ENCODE data around the gene NCKAP5L. TPM values are rescaled to one million over a fixed set of nuclear protein-coding genes. Genes with fewer than 3 reads are reported as not detected.

NCKAP5L gene
- total RNA-seq, 1 donor from 2014 or later, result 9.1 TPM

GRCh38 chr12:49842519-49843352, 14.5 kb upstream of the NCKAP5L start, which contains the start of gene BCDIN3D:
Gene BCDIN3D, minus strand, starts transcription at chr12:49843106. Its CDS starts 19 bp downstream, at chr12:49843087.
- ChIA-PET POLR2A (interaction anchor here (0.5 to 2.1 kb wide), 20 partner anchors 13 to 711 kb away, joined by 3 to 24 read pairs (median 3); partner anchors contain the start of genes COX14, NCKAP5L, PRPF40B and SMARCD1), CTCF (interaction anchor here (1.7 to 1.8 kb wide), 2 partner anchors 80 to 101 kb away, joined by 5 to 6 read pairs; partner anchors contain the start of gene TMBIM6)
- TF ChIP-seq CTCF (IDR thresholded peaks at IDR 0.05), result no peak
- Mint-ChIP-seq H3K27me3 (no peaks in the 10 kb centered on the region), H3K9me3 (no peaks in the 10 kb centered on the region), H3K4me1 (peaks cover 34% of the 10 kb centered on the region), H3K27ac (peak within 1 kb of the TSS; percentile 90), H3K4me3 (peak within 1 kb of the TSS; percentile 93), H3K36me3 (ENCODE audit: low read depth) (peaks cover 13% of the 10 kb centered on the region)
- intact Hi-C loops (cut with micrococcal nuclease), result loop anchor here (1.0 to 5.0 kb wide), 6 partner anchors 14 to 324 kb away; partner anchors contain the start of genes CERS5, NCKAP5L, PRPF40B and RACGAP1
- ATAC-seq (ENCODE audit: low read depth) (peak; percentile 90), DNase-seq (peak; percentile 88)

- Mint-ChIP-seq H3K9me3 (no peaks in the 10 kb centered on the region), H3K4me1 (peaks cover 30% of the 10 kb centered on the region), H3K27me3 (no peaks in the 10 kb centered on the region), H3K4me3 (no peak overlapping the region), H3K36me3 (ENCODE audit: low read depth) (peaks cover 16% of the 10 kb centered on the region), H3K27ac (no peak overlapping the region)
- CTCF ChIA-PET, result interaction anchor here (0.6 to 4.1 kb wide), 11 partner anchors 10 to 201 kb away, joined by 3 to 33 read pairs (median 7); partner anchors contain the start of genes NCKAP5L and TMBIM6
- POLR2A ChIA-PET, result interaction anchor here (0.6 to 2.9 kb wide), 6 partner anchors 11 to 481 kb away, joined by 3 to 11 read pairs (median 4); partner anchors contain the start of genes NCKAP5L and TMBIM6
- intact Hi-C loops (cut with micrococcal nuclease), result loop anchor here (1.0 to 2.0 kb wide), 5 partner anchors 11 to 202 kb away; partner anchors contain the start of gene NCKAP5L
- peak; percentile 32 for ATAC-seq (ENCODE audit: low read depth)
- no peak for DNase-seq
- no peak for TF ChIP-seq CTCF (IDR thresholded peaks at IDR 0.05)
These were observed 10.9 kb upstream of the NCKAP5L start for GRCh38 chr12:49838973-49839633.

- no peak for TF ChIP-seq CTCF (IDR thresholded peaks at IDR 0.05)
- ATAC-seq (ENCODE audit: low read depth), result no peak
- ChIA-PET POLR2A (no interaction called here), CTCF (no interaction called here)
- H3K27ac Mint-ChIP-seq, result no peak overlapping the region
- H3K4me3 Mint-ChIP-seq, result no peak overlapping the region
- H3K4me1 Mint-ChIP-seq, result peaks cover 12% of the 10 kb centered on the region
- H3K9me3 Mint-ChIP-seq, result no peaks in the 10 kb centered on the region
- H3K27me3 Mint-ChIP-seq, result no peaks in the 10 kb centered on the region
- H3K36me3 Mint-ChIP-seq (ENCODE audit: low read depth), result peaks cover 6% of the 10 kb centered on the region
- DNase-seq, result no peak
- intact Hi-C loops (cut with micrococcal nuclease), result no loop called here
These were observed 4.7 kb upstream of the NCKAP5L start for GRCh38 chr12:49832836-49833421.

GRCh38 chr12:49831717-49832116, 3.5 kb upstream of the NCKAP5L start:
- DNase-seq (no peak), ATAC-seq (ENCODE audit: low read depth) (no peak)
- Mint-ChIP-seq H3K9me3 (no peaks in the 10 kb centered on the region), H3K27me3 (no peaks in the 10 kb centered on the region), H3K27ac (no peak overlapping the region), H3K4me1 (peaks cover 20% of the 10 kb centered on the region), H3K36me3 (ENCODE audit: low read depth) (peaks cover 3% of the 10 kb centered on the region), H3K4me3 (no peak overlapping the region)
- ChIA-PET POLR2A (no interaction called here), CTCF (interaction anchor here (1.8 kb wide), 1 partner anchor 54 kb away, joined by 4 read pairs; no protein-coding TSS in a partner anchor)
- no peak for TF ChIP-seq CTCF (IDR thresholded peaks at IDR 0.05)
- intact Hi-C loops (cut with micrococcal nuclease), result no loop called here

Data from activated B cell treated with CpG ODN at 0.5 μM for 24 hours (primary cell).